IMR-90 (cell line): ENCODE measurements around the gene MRPL41. TPM values are rescaled to one million over a fixed set of nuclear protein-coding genes. Genes with fewer than 3 reads are reported as not detected.
"Not testable (repeated sequence)": the region's sequence is repeated elsewhere in the genome, so short reads cannot be mapped to it uniquely, and the experiment has no call there.

ENCODE experiments used
- ATAC-seq: fragments of 200-7000 bp; cut with Tn5 transposase; 2 replicates; pipeline ENCODE4 v1.9.1; 2020; ENCODE audit warnings: low read depth, mild to moderate bottlenecking, moderate library complexity
- BruUV-seq: library from RNA; stranded (reverse); fragments of 400-500 nt; replicated peaks from 2 replicates; lab custom pipeline; 2021; lab: Mats Ljungman, UMichigan
- CTCF ChIA-PET: fragments of 300-600 bp; formaldehyde crosslinking; extraction: SDS; loops from one replicate; lab custom pipeline; 2021; ENCODE audit warnings: antibody characterized with exemption; lab: Yijun Ruan, JAX
- POLR2A ChIA-PET: fragments of 300-600 bp; sonication (Branson Sonifier 250); formaldehyde crosslinking; loops from one replicate; lab custom pipeline; 2022; ENCODE audit warnings: antibody characterized with exemption; ENCODE audit not compliant: unreplicated experiment; lab: Charles Lee
- DNase-seq: peaks from one replicate; pipeline ENCODE4 v3.0.0; 2013
- H2AFZ ChIP-seq: replicated peaks from 2 replicates; pipeline ENCODE3; 2013; ENCODE audit warnings: low read length, mild to moderate bottlenecking; ENCODE audit not compliant: poor library complexity
- H2AK5ac ChIP-seq: 2 replicates; pipeline ENCODE4 v1.6.1; 2013; ENCODE audit warnings: low read depth, low read length, inconsistent platforms
- H2AK9ac ChIP-seq: replicated peaks from 2 replicates; pipeline ENCODE3; 2013; ENCODE audit warnings: mild to moderate bottlenecking, low read depth, low read length, moderate library complexity; ENCODE audit not compliant: poor library complexity
- H2BK120ac ChIP-seq: 2 replicates; pipeline ENCODE4 v1.6.1; 2013; ENCODE audit warnings: low read depth, low read length, inconsistent platforms
- H2BK15ac ChIP-seq: 3 replicates; pipeline ENCODE4 v1.6.1; 2013; ENCODE audit warnings: low read depth, low read length, inconsistent platforms
- H2BK20ac ChIP-seq: 2 replicates; pipeline ENCODE4 v1.6.1; 2013; ENCODE audit warnings: low read depth, mild to moderate bottlenecking, inconsistent platforms, low read length, moderate library complexity
- H2BK5ac ChIP-seq: 2 replicates; pipeline ENCODE4 v1.6.1; 2013; ENCODE audit warnings: mild to moderate bottlenecking, low read depth, low read length, inconsistent platforms; ENCODE audit not compliant: poor library complexity, severe bottlenecking
- H3K14ac ChIP-seq: replicated peaks from 2 replicates; pipeline ENCODE4 v1.6.1; 2013; ENCODE audit warnings: low read depth, low read length, inconsistent platforms
- H3K18ac ChIP-seq: 2 replicates; pipeline ENCODE4 v1.6.1; 2013; ENCODE audit warnings: low read depth, low read length, control low read depth
- H3K23ac ChIP-seq: 2 replicates; pipeline ENCODE4 v1.6.1; 2013; ENCODE audit warnings: low read depth, low read length, inconsistent platforms
- H3K27ac ChIP-seq: 2 replicates; pipeline ENCODE4 v1.5.1; 2013; ENCODE audit warnings: mild to moderate bottlenecking, control low read depth, low read length; ENCODE audit not compliant: insufficient read depth
- H3K27me3 ChIP-seq: 2 replicates; pipeline ENCODE4 v1.6.1; 2013; ENCODE audit warnings: low read length; ENCODE audit not compliant: control insufficient read depth, insufficient read depth
- H3K36me3 ChIP-seq: 2 replicates; pipeline ENCODE4 v1.6.1; 2013; ENCODE audit warnings: low read length, mixed read lengths; ENCODE audit not compliant: control insufficient read depth, insufficient read depth
- H3K4ac ChIP-seq: 2 replicates; pipeline ENCODE4 v1.6.1; 2013; ENCODE audit warnings: low read depth, low read length, inconsistent platforms
- H3K4me1 ChIP-seq: 2 replicates; pipeline ENCODE4 v1.6.1; 2013; ENCODE audit warnings: low read length, mixed read lengths; ENCODE audit not compliant: control insufficient read depth, insufficient read depth
- H3K4me2 ChIP-seq: 2 replicates; pipeline ENCODE4 v1.6.1; 2013; ENCODE audit warnings: low read depth, mild to moderate bottlenecking, control low read depth, low read length, moderate library complexity
- H3K4me3 ChIP-seq: 2 replicates; pipeline ENCODE4 v1.5.1; 2013; ENCODE audit warnings: low read depth, mild to moderate bottlenecking, control low read depth, low read length, moderate library complexity; ENCODE audit not compliant: insufficient read depth
- H3K56ac ChIP-seq: 2 replicates; pipeline ENCODE4 v1.6.1; 2013; ENCODE audit warnings: low read length, inconsistent platforms; ENCODE audit not compliant: insufficient read depth; ENCODE audit errors: extremely low read depth
- H3K79me1 ChIP-seq, 2 experiments: 2 replicates each; pipeline ENCODE4 v1.6.1; 2013; ENCODE audit warnings: low read length in 2 of 2, inconsistent platforms in 1 of 2, low read depth in 1 of 2
- H3K9ac ChIP-seq: 2 replicates; pipeline ENCODE4 v1.6.1; 2013; ENCODE audit warnings: low read depth, low read length, control low read depth
- H3K9me1 ChIP-seq: 2 replicates; pipeline ENCODE4 v1.6.1; 2013; ENCODE audit warnings: low read length, inconsistent platforms; ENCODE audit not compliant: insufficient read depth
- H3K9me3 ChIP-seq: 2 replicates; pipeline ENCODE4 v1.6.1; 2013; ENCODE audit warnings: low read length; ENCODE audit not compliant: control insufficient read depth, insufficient read depth
- H4K20me1 ChIP-seq: 2 replicates; pipeline ENCODE4 v1.6.1; 2013; ENCODE audit warnings: low read length, inconsistent platforms; ENCODE audit not compliant: insufficient read depth
- H4K5ac ChIP-seq: 2 replicates; pipeline ENCODE4 v1.6.1; 2013; ENCODE audit warnings: mild to moderate bottlenecking, low read depth, low read length, control low read depth
- H4K8ac ChIP-seq, 2 experiments: 2 replicates each; pipeline ENCODE4 v1.6.1; 2013; ENCODE audit warnings: low read depth in 2 of 2, low read length in 2 of 2, control low read depth in 1 of 2, inconsistent platforms in 1 of 2
- H4K91ac ChIP-seq: 2 replicates; pipeline ENCODE4 v1.6.1; 2013; ENCODE audit warnings: low read depth, low read length, inconsistent platforms; ENCODE audit not compliant: insufficient read depth
- WGBS, 2 experiments: methylation state at CpG; one replicate each; pipeline versions ENCODE4 v1.1.5 to v1.1.7; 2013; ENCODE audit warnings: missing lambda C conversion rate in 2 of 2; ENCODE audit not compliant: insufficient read length in 1 of 2; ENCODE audit errors: extremely low coverage in 2 of 2; 5-methylcytosine and 5-hydroxymethylcytosine counted together
- dilution Hi-C: fragments of 300-500 bp; cut with HindIII; formaldehyde crosslinking; loops from one replicate; pipeline ENCODE4 v1.14.3; 2018; ENCODE audit warnings: low sequenced_read_pairs; ENCODE audit not compliant: unreplicated experiment
- in situ Hi-C: fragments of 300-500 bp; cut with MboI; formaldehyde crosslinking; loops from 3 replicates; pipeline ENCODE4 v1.14.3; 2019; ENCODE audit warnings: low sequenced_read_pairs, inconsistent platforms, mixed read lengths
- intact Hi-C: fragments of 100-400 bp; cut with micrococcal nuclease; formaldehyde crosslinking; loops from 2 replicates; pipeline ENCODE4 v1.10.0; 2022
- polyA plus RNA-seq, 3 experiments: library from polyadenylated mRNA; depleted of rRNA; stranded (reverse); fragments of >200 nt; gene quantifications; 2 replicates each; pipeline ENCODE4 v1.2.3, GENCODE V29; 2012; ENCODE audit warnings: low replicate concordance in 1 of 3
- total RNA-seq: library from RNA; depleted of rRNA; stranded (reverse); fragments of >200 nt; gene quantifications from 2 replicates; pipeline ENCODE4 v1.2.3, GENCODE V29; 2012

MRPL41 gene
- total and polyA plus RNA-seq, 2 of the 4 experiments (the other 2 are of a cell fraction), result 15.6 to 38.9 TPM

DNA sequence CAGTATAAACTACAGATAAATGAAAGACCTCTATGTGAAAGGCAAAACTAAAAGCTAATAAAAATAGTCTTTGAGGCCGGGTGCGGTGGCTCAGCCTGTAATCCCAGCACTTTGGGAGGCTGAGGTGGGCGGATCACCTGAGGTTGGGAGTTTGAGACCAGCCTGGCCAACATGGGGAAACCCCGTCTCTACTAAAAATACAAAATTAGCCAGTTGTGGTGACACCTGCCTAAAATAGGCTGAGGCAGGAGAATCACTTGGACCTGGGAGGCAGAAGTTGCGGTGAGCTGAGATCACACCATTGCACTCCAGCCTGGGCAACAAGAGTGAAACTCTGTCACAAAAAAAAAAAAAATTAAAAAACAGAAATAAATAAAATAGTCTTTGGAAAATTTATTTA, 38.5 kb upstream of the MRPL41 start:
- CTCF ChIA-PET, H3K27ac ChIP-seq, H3K56ac ChIP-seq, intact Hi-C loops, H3K27me3 ChIP-seq, H3K79me1 ChIP-seq, H3K14ac ChIP-seq, H3K4me1 ChIP-seq, H2BK120ac ChIP-seq, H3K36me3 ChIP-seq, H2BK20ac ChIP-seq, H2BK15ac ChIP-seq, H4K8ac ChIP-seq, H4K91ac ChIP-seq, in situ Hi-C loops, ATAC-seq, H2AFZ ChIP-seq, dilution Hi-C loops, H3K4ac ChIP-seq, DNase-seq, H3K9ac ChIP-seq, H4K20me1 ChIP-seq, H3K4me2 ChIP-seq, H3K9me3 ChIP-seq, H2BK5ac ChIP-seq, H3K9me1 ChIP-seq, H3K23ac ChIP-seq, H4K5ac ChIP-seq, H3K4me3 ChIP-seq, POLR2A ChIA-PET, H3K18ac ChIP-seq, BruUV-seq, H2AK9ac ChIP-seq, H2AK5ac ChIP-seq: not testable (repeated sequence)
- no CpG with 5 or more reads among the region's 5 CpGs for WGBS, 2 experiments

DNA sequence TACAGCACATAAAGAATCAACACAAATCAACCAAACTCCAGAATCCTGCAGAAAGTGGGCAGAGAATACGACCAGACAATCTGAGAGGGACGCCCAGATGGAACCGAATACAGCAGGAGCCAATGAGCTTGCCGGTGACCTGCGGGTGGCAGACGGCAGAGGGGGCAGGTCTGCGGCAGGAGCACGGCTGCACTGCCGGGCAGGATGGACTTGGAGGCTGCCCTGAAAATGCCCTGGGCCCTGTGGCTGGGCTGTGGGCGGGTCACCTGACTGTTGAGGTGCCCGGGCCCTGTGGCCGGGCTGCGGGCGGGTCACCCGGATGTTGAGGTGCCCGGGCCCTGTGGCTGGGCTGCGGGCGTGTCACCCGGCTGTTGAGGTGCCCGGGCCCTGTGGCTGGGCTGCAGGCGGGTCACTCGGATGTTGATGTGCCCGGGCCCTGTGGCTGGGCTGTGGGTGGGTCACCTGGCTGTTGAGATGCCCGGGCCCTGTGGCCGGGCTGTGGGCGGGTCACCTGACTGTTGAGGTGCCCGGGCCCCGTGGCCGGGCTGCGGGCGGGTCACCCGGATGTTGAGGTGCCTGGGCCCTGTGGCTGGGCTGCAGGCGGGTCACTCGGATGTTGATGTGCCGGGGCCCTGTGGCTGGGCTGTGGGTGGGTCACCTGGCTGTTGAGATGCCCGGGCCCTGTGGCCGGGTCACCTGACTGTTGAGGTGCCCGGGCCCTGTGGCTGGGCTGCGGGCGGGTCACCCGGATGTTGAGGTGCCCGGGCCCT, 37.7 kb upstream of the MRPL41 start:
- H3K14ac ChIP-seq, H3K4me3 ChIP-seq, in situ Hi-C loops, H3K18ac ChIP-seq, ATAC-seq, dilution Hi-C loops, DNase-seq, H2BK20ac ChIP-seq, POLR2A ChIA-PET, H3K79me1 ChIP-seq, H3K27me3 ChIP-seq, H3K9me1 ChIP-seq, H3K4me2 ChIP-seq, CTCF ChIA-PET, H3K36me3 ChIP-seq, H2BK120ac ChIP-seq, H2AK5ac ChIP-seq, H3K27ac ChIP-seq, H2BK5ac ChIP-seq, H3K4ac ChIP-seq, H4K20me1 ChIP-seq, H2AK9ac ChIP-seq, H3K56ac ChIP-seq, H3K9ac ChIP-seq, H4K5ac ChIP-seq, H4K91ac ChIP-seq, H2AFZ ChIP-seq, H3K23ac ChIP-seq, H3K9me3 ChIP-seq, H4K8ac ChIP-seq, H2BK15ac ChIP-seq, H3K4me1 ChIP-seq, BruUV-seq, intact Hi-C loops: not testable (repeated sequence)
- 87% methylated on average over 18 of the region's 42 CpGs; no CpG with 5 or more reads in 1 of the 2 experiments for WGBS, 2 experiments
